ENCODE measurements around the gene PLXND1.
A peak's percentile ranks its signal among the peaks of the same experiment; 100 is the strongest.

The PLXND1 gene

GRCh38 chr3:129594907-129595390 is 11.5 kb downstream of the PLXND1 start:
- no peaks in the 10 kb centered on the region for H3K36me3 ChIP-seq (ENCODE audit: control insufficient read depth, insufficient read depth, low read length)
- no peaks in the 10 kb centered on the region for H3K9me3 ChIP-seq (ENCODE audit: control insufficient read depth, low read length)
- WGBS, 2 experiments = 87 to 94% methylated on average over 6 of the region's 6 CpGs
- H3K27me3 ChIP-seq (ENCODE audit: control insufficient read depth, insufficient read depth, low read length, poor library complexity, severe bottlenecking) = no peaks in the 10 kb centered on the region
- H3K27ac ChIP-seq (ENCODE audit: insufficient read depth, low read depth, low read length, poor library complexity, severe bottlenecking) = no peak overlapping the region
- H3K4me3 ChIP-seq (ENCODE audit: insufficient read depth, low read depth, low read length) = no peak overlapping the region
- H3K4me1 ChIP-seq (ENCODE audit: control insufficient read depth, insufficient read depth, low read length) = peaks cover 70% of the 10 kb centered on the region

- no peaks in the 10 kb centered on the region for H3K27me3 ChIP-seq (ENCODE audit: control insufficient read depth, insufficient read depth, low read length, poor library complexity, severe bottlenecking)
- WGBS, 2 experiments = 65 to 67% methylated on average over 9 to 10 of the region's 10 CpGs
- no peaks in the 10 kb centered on the region for H3K9me3 ChIP-seq (ENCODE audit: control insufficient read depth, low read length)
- peaks cover 68% of the 10 kb centered on the region for H3K4me1 ChIP-seq (ENCODE audit: control insufficient read depth, insufficient read depth, low read length)
- H3K4me3 ChIP-seq (ENCODE audit: insufficient read depth, low read depth, low read length) = no peak overlapping the region
- no peak overlapping the region for H3K27ac ChIP-seq (ENCODE audit: insufficient read depth, low read depth, low read length, poor library complexity, severe bottlenecking)
- no peaks in the 10 kb centered on the region for H3K36me3 ChIP-seq (ENCODE audit: control insufficient read depth, insufficient read depth, low read length)
Observed at GRCh38 chr3:129594409-129594808, 12.1 kb downstream of the PLXND1 start.

GRCh38 chr3:129593595-129594339 is 12.7 kb downstream of the PLXND1 start:
- peaks cover 66% of the 10 kb centered on the region for H3K4me1 ChIP-seq (ENCODE audit: control insufficient read depth, insufficient read depth, low read length)
- no peaks in the 10 kb centered on the region for H3K27me3 ChIP-seq (ENCODE audit: control insufficient read depth, insufficient read depth, low read length, poor library complexity, severe bottlenecking)
- no peak overlapping the region for H3K27ac ChIP-seq (ENCODE audit: insufficient read depth, low read depth, low read length, poor library complexity, severe bottlenecking)
- 17% methylated on average over 22 of the region's 22 CpGs for WGBS, 2 experiments
- no peaks in the 10 kb centered on the region for H3K36me3 ChIP-seq (ENCODE audit: control insufficient read depth, insufficient read depth, low read length)
- no peaks in the 10 kb centered on the region for H3K9me3 ChIP-seq (ENCODE audit: control insufficient read depth, low read length)
- H3K4me3 ChIP-seq (ENCODE audit: insufficient read depth, low read depth, low read length) = no peak overlapping the region

GRCh38 chr3:129593230-129593594 is 13.3 kb downstream of the PLXND1 start:
- no peak overlapping the region for H3K4me3 ChIP-seq (ENCODE audit: insufficient read depth, low read depth, low read length)
- WGBS, 2 experiments = 66 to 70% methylated on average over 8 of the region's 8 CpGs
- no peaks in the 10 kb centered on the region for H3K36me3 ChIP-seq (ENCODE audit: control insufficient read depth, insufficient read depth, low read length)
- peaks cover 61% of the 10 kb centered on the region for H3K4me1 ChIP-seq (ENCODE audit: control insufficient read depth, insufficient read depth, low read length)
- no peaks in the 10 kb centered on the region for H3K9me3 ChIP-seq (ENCODE audit: control insufficient read depth, low read length)
- H3K27ac ChIP-seq (ENCODE audit: insufficient read depth, low read depth, low read length, poor library complexity, severe bottlenecking) = no peak overlapping the region
- H3K27me3 ChIP-seq (ENCODE audit: control insufficient read depth, insufficient read depth, low read length, poor library complexity, severe bottlenecking) = no peaks in the 10 kb centered on the region

GRCh38 chr3:129592381-129593131 is 13.9 kb downstream of the PLXND1 start:
- Histone ChIP-seq H3K27ac (ENCODE audit: insufficient read depth, low read depth, low read length, poor library complexity, severe bottlenecking) (no peak overlapping the region), H3K9me3 (ENCODE audit: control insufficient read depth, low read length) (no peaks in the 10 kb centered on the region), H3K27me3 (ENCODE audit: control insufficient read depth, insufficient read depth, low read length, poor library complexity, severe bottlenecking) (no peaks in the 10 kb centered on the region), H3K36me3 (ENCODE audit: control insufficient read depth, insufficient read depth, low read length) (no peaks in the 10 kb centered on the region), H3K4me1 (ENCODE audit: control insufficient read depth, insufficient read depth, low read length) (peaks cover 54% of the 10 kb centered on the region), H3K4me3 (ENCODE audit: insufficient read depth, low read depth, low read length) (peak overlapping the region; percentile 8)
- whole genome bisulfite sequencing, 2 experiments = 9% methylated on average over 25 to 26 of the region's 26 CpGs

- no peak overlapping the region for H3K4me3 ChIP-seq (ENCODE audit: insufficient read depth, low read depth, low read length)
Observed at GRCh38 chr3:129591932-129592331, 14.5 kb downstream of the PLXND1 start.

GRCh38 chr3:129590215-129590614 is 16.3 kb downstream of the PLXND1 start:
- Histone ChIP-seq H3K4me3 (ENCODE audit: insufficient read depth, low read depth, low read length) (no peak overlapping the region), H3K27me3 (ENCODE audit: control insufficient read depth, insufficient read depth, low read length, poor library complexity, severe bottlenecking) (no peaks in the 10 kb centered on the region), H3K36me3 (ENCODE audit: control insufficient read depth, insufficient read depth, low read length) (no peaks in the 10 kb centered on the region), H3K4me1 (ENCODE audit: control insufficient read depth, insufficient read depth, low read length) (peaks cover 35% of the 10 kb centered on the region), H3K27ac (ENCODE audit: insufficient read depth, low read depth, low read length, poor library complexity, severe bottlenecking) (no peak overlapping the region), H3K9me3 (ENCODE audit: control insufficient read depth, low read length) (no peaks in the 10 kb centered on the region)
- 83 to 88% methylated on average over 7 to 8 of the region's 8 CpGs for WGBS, 2 experiments

More at GRCh38 chr3:129591932-129592331, 14.5 kb downstream of the PLXND1 start:
- H3K36me3 ChIP-seq (ENCODE audit: control insufficient read depth, insufficient read depth, low read length) = no peaks in the 10 kb centered on the region
- H3K27me3 ChIP-seq (ENCODE audit: control insufficient read depth, insufficient read depth, low read length, poor library complexity, severe bottlenecking) = no peaks in the 10 kb centered on the region
- no peak overlapping the region for H3K27ac ChIP-seq (ENCODE audit: insufficient read depth, low read depth, low read length, poor library complexity, severe bottlenecking)
- peaks cover 48% of the 10 kb centered on the region for H3K4me1 ChIP-seq (ENCODE audit: control insufficient read depth, insufficient read depth, low read length)
- no peaks in the 10 kb centered on the region for H3K9me3 ChIP-seq (ENCODE audit: control insufficient read depth, low read length)
- 65 to 67% methylated on average over 7 to 8 of the region's 8 CpGs for WGBS, 2 experiments

- H3K4me3 ChIP-seq (ENCODE audit: insufficient read depth, low read depth, low read length) = no peak overlapping the region
Observed at GRCh38 chr3:129587566-129588210, 18.8 kb downstream of the PLXND1 start.

GRCh38 chr3:129586746-129587430 is 19.6 kb downstream of the PLXND1 start:
- 91 to 93% methylated on average over 17 of the region's 17 CpGs for WGBS, 2 experiments
- no peaks in the 10 kb centered on the region for H3K36me3 ChIP-seq (ENCODE audit: control insufficient read depth, insufficient read depth, low read length)
- H3K27ac ChIP-seq (ENCODE audit: insufficient read depth, low read depth, low read length, poor library complexity, severe bottlenecking) = no peak overlapping the region

More at GRCh38 chr3:129587566-129588210, 18.8 kb downstream of the PLXND1 start:
- 91 to 92% methylated on average over 10 of the region's 10 CpGs for WGBS, 2 experiments
- Histone ChIP-seq H3K27me3 (ENCODE audit: control insufficient read depth, insufficient read depth, low read length, poor library complexity, severe bottlenecking) (no peaks in the 10 kb centered on the region), H3K4me1 (ENCODE audit: control insufficient read depth, insufficient read depth, low read length) (peaks cover 18% of the 10 kb centered on the region), H3K36me3 (ENCODE audit: control insufficient read depth, insufficient read depth, low read length) (no peaks in the 10 kb centered on the region), H3K27ac (ENCODE audit: insufficient read depth, low read depth, low read length, poor library complexity, severe bottlenecking) (no peak overlapping the region), H3K9me3 (ENCODE audit: control insufficient read depth, low read length) (no peaks in the 10 kb centered on the region)

More at GRCh38 chr3:129586746-129587430, 19.6 kb downstream of the PLXND1 start:
- H3K27me3 ChIP-seq (ENCODE audit: control insufficient read depth, insufficient read depth, low read length, poor library complexity, severe bottlenecking) = no peaks in the 10 kb centered on the region
- H3K9me3 ChIP-seq (ENCODE audit: control insufficient read depth, low read length) = no peaks in the 10 kb centered on the region
- H3K4me1 ChIP-seq (ENCODE audit: control insufficient read depth, insufficient read depth, low read length) = peaks cover 17% of the 10 kb centered on the region
- H3K4me3 ChIP-seq (ENCODE audit: insufficient read depth, low read depth, low read length) = no peak overlapping the region
